PC-3 (cell line): ENCODE data around the gene SOAT2.

Experiments used
- CTCF ChIP-seq: fragments of 300-600 bp; sonication (generic); conservative IDR thresholded peaks from 2 replicates; pipeline ENCODE4 v1.5.1; 2017; ENCODE audit warnings: antibody characterized with exemption, low read depth, mild to moderate bottlenecking, low read length
- EZH2 ChIP-seq: fragments of 300-600 bp; sonication (generic); IDR thresholded peaks from one replicate; pipeline ENCODE4 v1.6.1; 2017; ENCODE audit warnings: antibody characterized with exemption, mild to moderate bottlenecking, low read length; ENCODE audit not compliant: unreplicated experiment

DNA sequence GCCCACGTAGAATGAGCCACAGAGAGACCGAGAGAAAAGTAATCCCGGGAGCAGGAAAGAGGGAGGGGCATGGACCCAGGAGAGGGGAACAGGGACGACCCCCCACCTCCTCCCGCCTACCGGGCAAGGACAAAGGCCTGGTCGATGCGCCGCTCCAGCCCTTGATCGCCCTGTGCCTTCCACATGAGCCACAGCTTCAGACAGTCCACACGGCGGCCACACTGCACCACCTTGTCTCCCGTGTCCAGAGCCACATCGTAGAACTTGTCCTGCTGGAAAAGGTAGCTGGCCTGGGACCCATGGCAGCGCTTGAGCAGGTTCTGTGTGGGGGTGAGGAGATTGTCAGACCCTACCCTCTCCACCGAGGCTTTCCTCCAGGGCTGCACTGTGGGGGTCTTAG lies 56.7 kb downstream of the SOAT2 start:
- TF ChIP-seq CTCF (no peak), EZH2 (no peak)
